Mucosa of rectum (tissue), 2 donors: ENCODE measurements around the gene UBE3D.

Experiments used
- H3K27ac ChIP-seq, 2 donors: one replicate each; pipeline ENCODE4 v1.7.0; 2013; ENCODE audit warnings: inconsistent platforms in 2 of 2, low read depth in 2 of 2, low read length in 2 of 2
- H3K27me3 ChIP-seq, 2 donors: one replicate each; pipeline ENCODE4 v1.7.0; 2013; ENCODE audit warnings: low read length in 2 of 2; ENCODE audit not compliant: control insufficient read depth in 2 of 2, insufficient read depth in 2 of 2
- H3K36me3 ChIP-seq, 2 donors: one replicate each; pipeline ENCODE4 v1.7.0; 2013; ENCODE audit warnings: low read length in 2 of 2; ENCODE audit not compliant: control insufficient read depth in 2 of 2, insufficient read depth in 2 of 2
- H3K4me1 ChIP-seq, 2 donors: one replicate each; pipeline ENCODE4 v1.7.0; 2013; ENCODE audit warnings: low read length in 2 of 2, mild to moderate bottlenecking in 1 of 2; ENCODE audit not compliant: control insufficient read depth in 2 of 2, insufficient read depth in 2 of 2
- H3K4me3 ChIP-seq, 2 donors: one replicate each; pipeline ENCODE4 v1.7.0; 2013; ENCODE audit warnings: low read length in 2 of 2
- H3K9ac ChIP-seq, 2 donors: one replicate each; pipeline ENCODE4 v1.7.0; 2013; ENCODE audit warnings: low read length in 2 of 2, low read depth in 1 of 2, mild to moderate bottlenecking in 1 of 2
- H3K9me3 ChIP-seq, 2 donors: one replicate each; pipeline ENCODE4 v1.7.0; 2013; ENCODE audit warnings: low read length in 2 of 2; ENCODE audit not compliant: control insufficient read depth in 2 of 2
- donor health status: healthy.
- donor health status: Normal muscosa, but diverticular disease.

Gene UBE3D

GRCh38 chr6:82984720-82985119 is 80.9 kb downstream of the UBE3D start:
- Histone ChIP-seq H3K9me3 (no peaks in the 10 kb centered on the region), H3K27me3 (no peaks in the 10 kb centered on the region), H3K9ac (no peak overlapping the region), H3K27ac (no peak overlapping the region), H3K36me3 (no peaks in the 10 kb centered on the region), H3K4me1 (no peaks in the 10 kb centered on the region), H3K4me3 (no peak overlapping the region)

DNA sequence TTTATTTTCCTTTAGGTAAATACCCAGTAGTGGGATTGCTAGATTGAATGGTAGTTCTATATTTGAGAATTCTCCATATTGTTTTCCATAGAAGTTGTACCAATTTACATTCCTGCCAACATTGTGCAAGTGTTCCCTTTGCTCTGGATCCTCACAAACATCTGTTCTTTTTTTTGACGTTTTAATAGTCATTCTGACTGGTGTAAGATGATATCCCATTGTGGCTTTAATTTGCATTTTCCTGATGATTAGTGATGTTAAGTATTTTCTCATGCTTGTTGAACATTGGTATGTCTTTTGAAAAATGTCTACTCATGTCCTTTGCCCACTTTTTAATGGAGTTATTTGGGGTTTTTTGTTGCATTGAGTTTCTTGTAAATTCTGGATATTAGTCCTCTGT is 85.6 kb downstream of the UBE3D start:
- H3K4me1 ChIP-seq: no peaks in the 10 kb centered on the region
- no peak overlapping the region for H3K27ac ChIP-seq
- H3K9ac ChIP-seq: no peak overlapping the region
- H3K4me3 ChIP-seq: no peak overlapping the region
- H3K27me3 ChIP-seq: no peaks in the 10 kb centered on the region
- no peaks in the 10 kb centered on the region for H3K9me3 ChIP-seq
- H3K36me3 ChIP-seq: no peaks in the 10 kb centered on the region

DNA sequence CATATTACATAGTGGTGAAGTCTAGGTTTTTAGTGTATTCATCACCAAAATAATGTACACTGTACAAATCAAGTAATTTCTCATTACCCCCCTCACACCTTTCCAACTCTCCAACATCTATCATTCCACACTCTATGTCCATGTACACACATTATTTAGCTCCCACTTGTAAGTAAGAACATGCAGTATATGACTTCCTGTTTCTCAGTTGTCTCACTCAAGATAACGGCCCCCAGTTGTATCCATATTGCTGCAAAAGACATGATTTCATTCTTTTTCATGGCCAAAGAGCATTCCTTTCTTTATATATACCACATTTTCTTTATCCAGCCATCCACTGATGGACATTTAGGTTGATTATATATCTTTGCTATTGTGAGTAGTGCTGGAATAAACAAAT is 86.0 kb downstream of the UBE3D start:
- no peak overlapping the region for H3K9ac ChIP-seq
- H3K36me3 ChIP-seq: no peaks in the 10 kb centered on the region
- H3K4me1 ChIP-seq: no peaks in the 10 kb centered on the region
- no peak overlapping the region for H3K4me3 ChIP-seq
- H3K27ac ChIP-seq: no peak overlapping the region
- no peaks in the 10 kb centered on the region for H3K9me3 ChIP-seq
- no peaks in the 10 kb centered on the region for H3K27me3 ChIP-seq

- Histone ChIP-seq H3K36me3 (no peaks in the 10 kb centered on the region), H3K9ac (no peak overlapping the region), H3K27ac (no peak overlapping the region), H3K4me1 (no peaks in the 10 kb centered on the region), H3K27me3 (no peaks in the 10 kb centered on the region), H3K9me3 (no peaks in the 10 kb centered on the region), H3K4me3 (no peak overlapping the region)
Observed at GRCh38 chr6:82978362-82978945, 87.2 kb downstream of the UBE3D start.

DNA sequence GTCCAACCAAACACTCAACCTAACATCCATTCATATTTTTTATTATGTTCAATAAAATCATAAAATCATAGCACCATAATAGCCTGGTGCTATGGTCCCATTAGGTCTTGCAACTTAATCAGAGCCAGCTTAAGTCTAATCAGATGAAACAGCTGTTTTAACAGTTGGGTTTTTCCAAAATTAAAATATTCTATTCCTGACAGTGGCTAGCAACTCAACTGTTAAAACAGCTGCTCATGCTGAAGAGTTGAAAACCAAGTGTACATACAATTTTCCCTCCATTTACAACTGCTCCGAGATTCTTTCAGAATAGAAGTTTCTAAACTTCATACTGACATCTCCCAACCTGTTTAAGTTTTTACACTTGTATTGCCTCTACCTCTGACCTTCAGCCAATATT is 89.5 kb downstream of the UBE3D start:
- H3K36me3 ChIP-seq: no peaks in the 10 kb centered on the region
- H3K4me3 ChIP-seq: no peak overlapping the region
- H3K27ac ChIP-seq: no peak overlapping the region
- H3K9me3 ChIP-seq: no peaks in the 10 kb centered on the region
- no peaks in the 10 kb centered on the region for H3K4me1 ChIP-seq
- H3K27me3 ChIP-seq: no peaks in the 10 kb centered on the region
- no peak overlapping the region for H3K9ac ChIP-seq

- H3K4me3 ChIP-seq: no peak overlapping the region
- no peaks in the 10 kb centered on the region for H3K27me3 ChIP-seq
- H3K27ac ChIP-seq: no peak overlapping the region
- no peaks in the 10 kb centered on the region for H3K9me3 ChIP-seq
- H3K9ac ChIP-seq: no peak overlapping the region
- H3K36me3 ChIP-seq: no peaks in the 10 kb centered on the region
- H3K4me1 ChIP-seq: no peaks in the 10 kb centered on the region
Observed at GRCh38 chr6:82971877-82972460, 93.7 kb downstream of the UBE3D start.

DNA sequence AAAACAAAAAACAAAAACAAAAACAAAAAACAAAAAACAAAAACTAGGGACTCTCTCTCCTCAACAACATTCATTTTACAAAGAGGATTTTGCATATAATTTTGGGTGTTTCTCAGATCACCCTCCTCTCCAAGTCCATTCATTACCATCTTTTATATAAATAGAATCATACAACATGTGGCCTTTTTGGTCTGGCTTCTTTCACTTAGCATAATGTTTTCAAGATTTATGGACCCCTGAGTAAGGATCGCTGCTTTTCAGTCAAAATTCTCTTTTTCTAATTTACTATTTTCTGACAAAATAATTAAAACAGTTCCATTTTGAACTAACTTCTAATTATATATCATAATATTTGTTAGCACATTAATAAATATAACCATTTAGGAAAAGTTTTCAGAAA is 94.8 kb downstream of the UBE3D start:
- Histone ChIP-seq H3K36me3 (no peaks in the 10 kb centered on the region), H3K27me3 (no peaks in the 10 kb centered on the region), H3K4me1 (no peaks in the 10 kb centered on the region), H3K9me3 (no peaks in the 10 kb centered on the region), H3K27ac (no peak overlapping the region), H3K4me3 (no peak overlapping the region), H3K9ac (no peak overlapping the region)

DNA sequence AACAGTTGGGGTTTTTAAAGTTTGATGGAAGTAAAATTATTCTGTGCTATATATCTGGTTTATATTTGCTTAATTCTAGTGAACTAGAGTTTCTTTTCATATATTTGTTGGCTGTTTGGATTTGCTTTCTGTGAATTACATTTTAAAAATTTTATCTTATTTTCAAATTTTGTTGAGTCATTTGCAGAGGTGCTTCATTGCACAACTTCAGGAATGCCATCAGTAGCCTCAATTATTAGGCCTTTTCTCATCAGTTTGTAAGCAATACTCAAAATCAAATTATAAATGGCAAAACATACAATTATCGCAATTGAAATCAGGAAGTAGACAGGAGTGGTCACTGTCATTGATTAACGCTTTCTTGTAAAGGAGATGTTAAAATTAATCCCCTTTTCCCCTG is 96.9 kb downstream of the UBE3D start:
- no peaks in the 10 kb centered on the region for H3K4me1 ChIP-seq

GRCh38 chr6:82963191-82963925 is 102.3 kb downstream of the UBE3D start:
- no peak overlapping the region for H3K9ac ChIP-seq

More for the DNA sequence above, 96.9 kb downstream of the UBE3D start:
- Histone ChIP-seq H3K27me3 (no peaks in the 10 kb centered on the region), H3K36me3 (no peaks in the 10 kb centered on the region), H3K9me3 (no peaks in the 10 kb centered on the region), H3K4me3 (no peak overlapping the region), H3K9ac (no peak overlapping the region), H3K27ac (no peak overlapping the region)

DNA sequence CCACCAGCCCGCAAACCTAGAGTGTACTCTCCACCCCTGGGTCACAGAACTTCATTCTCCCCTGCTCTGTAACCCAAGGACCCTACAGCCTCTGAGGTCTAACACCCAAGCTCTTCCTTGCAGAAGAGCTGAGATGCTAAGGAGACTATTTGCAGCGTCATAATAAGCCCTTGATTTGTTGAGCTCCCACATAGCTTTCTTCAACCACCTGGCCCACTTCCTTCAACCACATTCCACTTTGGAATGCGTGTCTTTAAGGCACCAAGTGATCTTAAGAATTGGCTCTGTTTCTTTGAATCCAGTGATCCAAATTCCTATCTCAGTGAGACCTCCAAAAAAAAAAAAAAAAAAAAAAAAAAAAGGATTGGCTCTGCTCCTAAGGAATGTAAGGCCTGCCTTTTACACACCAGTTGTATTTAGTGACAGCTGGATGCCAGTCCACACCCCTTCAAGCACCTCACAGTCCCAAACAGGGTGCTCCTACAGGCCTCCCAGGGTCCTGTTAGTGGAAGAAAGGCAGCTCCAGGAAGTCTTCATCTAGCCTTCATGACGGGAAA is 106.2 kb downstream of the UBE3D start:
- Histone ChIP-seq H3K27ac (no peak overlapping the region), H3K4me1 (no peaks in the 10 kb centered on the region), H3K27me3 (no peaks in the 10 kb centered on the region), H3K36me3 (peaks cover 0 to 2% of the 10 kb centered on the region in 2 donors), H3K9ac (no peak overlapping the region), H3K4me3 (no peak overlapping the region), H3K9me3 (no peaks in the 10 kb centered on the region)

More at GRCh38 chr6:82963191-82963925, 102.3 kb downstream of the UBE3D start:
- Histone ChIP-seq H3K4me1 (no peaks in the 10 kb centered on the region), H3K36me3 (no peaks in the 10 kb centered on the region), H3K27me3 (no peaks in the 10 kb centered on the region), H3K9me3 (no peaks in the 10 kb centered on the region), H3K4me3 (no peak overlapping the region), H3K27ac (no peak overlapping the region)
